ENCODE measurements around the gene POU3F1. TPM values are rescaled to one million over a fixed set of nuclear protein-coding genes. Genes with fewer than 3 reads are reported as not detected.

POU3F1 gene
- polyA plus RNA-seq, 2 of the 4 experiments (the other 2 are of a cell fraction), result not detected

DNA sequence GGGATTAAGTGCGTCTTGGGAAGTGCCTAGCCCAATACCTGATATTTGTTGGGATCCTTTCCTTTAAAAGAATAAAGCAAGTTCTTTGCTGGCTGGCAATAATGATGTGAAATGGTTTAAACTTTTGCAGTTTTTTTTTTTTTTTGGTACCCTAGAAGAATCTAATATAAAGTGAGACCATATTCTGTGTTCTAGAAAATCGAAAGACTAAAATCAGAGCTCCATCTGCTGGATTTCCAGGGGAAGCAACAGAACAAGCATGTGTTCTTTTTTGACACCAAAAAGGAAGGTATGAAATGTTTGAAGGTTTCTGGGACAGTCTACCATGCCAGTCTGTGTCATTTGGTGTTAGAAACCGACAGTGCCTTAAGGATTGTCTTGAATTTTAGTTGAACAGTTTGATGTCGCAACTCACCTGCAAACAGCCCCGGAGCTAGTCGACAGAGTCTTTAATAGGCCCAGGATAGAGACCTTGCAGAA lies 27.7 kb downstream of the POU3F1 start:
- ATAC-seq (peak; percentile 39 to 69; a peak in 4 of 6 replicates), FAIRE-seq (no peak), DNase-seq (ENCODE audit: low read depth in 1 of 2, low spot score in 1 of 2) (no peak)
- Histone ChIP-seq H3K4me2 (no peak overlapping the region), H3K9me3 (no peaks in the 10 kb centered on the region), H3K4me3 (no peak overlapping the region), H3K27ac (no peak overlapping the region), H3K4me1 (peaks cover 25% of the 10 kb centered on the region)
- peak; percentile 46 to 52; a peak in 3 of 5 replicates for TF ChIP-seq RAD21 (conservative IDR thresholded peaks at IDR 0.05 in 1 of 2, IDR thresholded peaks at IDR 0.05 in 1 of 2)
- TF ChIP-seq, protein P1, sequence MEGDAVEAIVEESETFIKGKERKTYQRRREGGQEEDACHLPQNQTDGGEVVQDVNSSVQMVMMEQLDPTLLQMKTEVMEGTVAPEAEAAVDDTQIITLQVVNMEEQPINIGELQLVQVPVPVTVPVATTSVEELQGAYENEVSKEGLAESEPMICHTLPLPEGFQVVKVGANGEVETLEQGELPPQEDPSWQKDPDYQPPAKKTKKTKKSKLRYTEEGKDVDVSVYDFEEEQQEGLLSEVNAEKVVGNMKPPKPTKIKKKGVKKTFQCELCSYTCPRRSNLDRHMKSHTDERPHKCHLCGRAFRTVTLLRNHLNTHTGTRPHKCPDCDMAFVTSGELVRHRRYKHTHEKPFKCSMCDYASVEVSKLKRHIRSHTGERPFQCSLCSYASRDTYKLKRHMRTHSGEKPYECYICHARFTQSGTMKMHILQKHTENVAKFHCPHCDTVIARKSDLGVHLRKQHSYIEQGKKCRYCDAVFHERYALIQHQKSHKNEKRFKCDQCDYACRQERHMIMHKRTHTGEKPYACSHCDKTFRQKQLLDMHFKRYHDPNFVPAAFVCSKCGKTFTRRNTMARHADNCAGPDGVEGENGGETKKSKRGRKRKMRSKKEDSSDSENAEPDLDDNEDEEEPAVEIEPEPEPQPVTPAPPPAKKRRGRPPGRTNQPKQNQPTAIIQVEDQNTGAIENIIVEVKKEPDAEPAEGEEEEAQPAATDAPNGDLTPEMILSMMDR (IDR thresholded peaks at IDR 0.05), result peak; percentile 57
- peak; percentile 30; the same call in 1 of the 3 replicates for TF ChIP-seq SMC3 (IDR thresholded peaks at IDR 0.05)
- no peak for TF ChIP-seq ZFP36 (IDR thresholded peaks at IDR 0.05; ENCODE audit: borderline replicate concordance, partially characterized antibody)
- ChIA-PET CTCF (interaction anchor here (0.6 to 4.4 kb wide), 17 partner anchors 9 to 835 kb away, joined by 3 to 31 read pairs (median 5); partner anchors contain the start of gene SF3A3), POLR2A (no interaction called here)
- WGBS (ENCODE audit: missing lambda C conversion rate), result 57% methylated on average over 6 of the region's 6 CpGs

DNA sequence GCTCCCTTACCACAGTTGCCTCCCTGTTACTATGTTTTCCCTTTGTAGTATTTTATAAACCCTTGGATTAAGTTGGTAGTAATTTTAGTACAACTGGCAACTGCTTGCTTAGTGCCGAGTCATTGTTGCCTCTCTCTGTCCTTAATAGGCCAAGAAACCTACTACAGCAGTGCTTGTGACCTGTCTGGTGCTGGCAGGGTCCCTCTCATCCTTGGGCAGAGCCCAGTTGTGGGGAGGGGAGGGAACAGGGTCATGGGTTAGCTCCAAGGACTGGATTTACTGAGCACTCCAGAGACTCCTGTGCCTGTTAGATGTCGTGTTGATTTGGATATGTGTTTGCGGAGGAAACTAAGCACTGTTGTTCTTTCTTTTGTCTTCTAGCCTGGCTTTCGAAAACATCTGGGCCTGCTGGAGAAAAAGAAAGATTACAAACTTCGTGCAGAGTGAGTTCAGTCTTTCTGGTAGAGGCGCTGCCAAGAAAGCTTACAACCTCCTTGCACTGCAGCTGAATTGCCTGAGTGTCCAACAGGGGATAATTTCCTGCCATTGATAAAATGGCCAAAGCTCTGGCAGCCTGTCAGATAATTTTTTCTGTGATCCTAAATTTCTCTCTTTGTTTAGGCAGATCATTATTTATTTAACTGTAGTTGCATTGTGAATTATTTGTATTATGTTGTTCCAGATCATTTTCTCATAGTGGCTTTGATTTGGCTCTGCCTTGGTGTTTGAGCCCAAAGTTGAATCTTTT lies 30.4 kb downstream of the POU3F1 start:
- WGBS (ENCODE audit: missing lambda C conversion rate), result 65% methylated on average over 6 of the region's 6 CpGs
- H3K9me3 ChIP-seq, result no peaks in the 10 kb centered on the region
- no peak overlapping the region for H3K4me3 ChIP-seq
- ChIA-PET POLR2A (interaction anchor here (0.6 kb wide), 1 partner anchor 240 kb away, joined by 3 read pairs; no protein-coding TSS in a partner anchor), CTCF (interaction anchor here (1.1 to 4.4 kb wide), 4 partner anchors 11 to 819 kb away, joined by 3 to 31 read pairs (median 4); no protein-coding TSS in a partner anchor)
- TF ChIP-seq, protein P2, sequence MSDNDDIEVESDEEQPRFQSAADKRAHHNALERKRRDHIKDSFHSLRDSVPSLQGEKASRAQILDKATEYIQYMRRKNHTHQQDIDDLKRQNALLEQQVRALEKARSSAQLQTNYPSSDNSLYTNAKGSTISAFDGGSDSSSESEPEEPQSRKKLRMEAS (IDR thresholded peaks at IDR 0.05), result no peak
- peak; percentile 21; the same call in 1 of the 2 replicates for TF ChIP-seq NFE2L2 (conservative IDR thresholded peaks at IDR 0.05; ENCODE audit: low read length)
- DNase-seq (ENCODE audit: low read depth in 1 of 2, low spot score in 1 of 2) (no peak), FAIRE-seq (no peak), ATAC-seq (no peak)
- peaks cover 30% of the 10 kb centered on the region for H3K4me1 ChIP-seq
- H3K4me2 ChIP-seq, result peak overlapping the region; percentile 33; the same call in 1 of the 3 replicates
- H3K27ac ChIP-seq, result peak overlapping the region; percentile 58 to 74; a peak in 5 of 6 replicates

DNA sequence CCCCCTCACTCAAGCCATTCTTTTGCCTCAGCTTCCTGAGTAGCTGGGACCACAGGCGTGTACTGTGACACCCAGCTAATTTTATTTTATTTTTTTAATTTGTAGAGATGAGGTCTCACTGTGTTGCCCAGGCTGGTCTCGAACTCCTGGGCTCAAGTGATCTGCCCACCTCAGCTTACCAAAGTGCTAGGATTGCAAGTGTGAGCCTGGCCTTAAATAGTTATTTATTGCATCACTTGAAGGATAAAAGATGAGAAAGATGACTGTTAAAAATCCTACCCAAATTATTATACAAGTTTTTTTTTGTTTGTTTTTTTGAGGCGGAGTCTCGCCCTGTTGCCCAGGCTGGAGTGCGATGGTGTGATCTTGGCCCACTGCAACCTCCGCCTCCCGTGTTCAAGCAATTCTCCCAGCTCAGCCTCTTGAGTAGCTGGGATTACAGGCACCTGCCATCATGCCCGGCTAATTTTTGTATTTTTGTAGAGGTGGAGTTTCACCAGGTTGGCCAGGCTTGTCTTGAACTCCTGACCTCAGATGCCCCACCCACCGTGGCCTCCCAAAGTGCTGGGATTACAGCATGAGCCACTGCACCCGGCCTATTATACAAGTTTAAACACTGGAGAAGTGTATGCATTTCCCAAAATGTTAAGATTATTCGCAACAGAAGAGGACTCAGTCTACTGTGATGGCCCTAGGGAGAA lies 31.7 kb downstream of the POU3F1 start:
- Histone ChIP-seq H3K4me3 (no peak overlapping the region), H3K9me3 (no peaks in the 10 kb centered on the region), H3K4me2 (peak overlapping the region; percentile 99; the same call in 2 of the 3 replicates), H3K4me1 (peaks cover 30% of the 10 kb centered on the region), H3K27ac (peak overlapping the region in 1 of 2 experiments; percentile 74; a peak in 1 of 6 replicates)
- no peak for DNase-seq (ENCODE audit: low read depth in 1 of 2, low spot score in 1 of 2)
- no peak for TF ChIP-seq FOSB (CRISPR knock-in tag; IDR thresholded peaks at IDR 0.05)
- no peak for TF ChIP-seq FOXS1 (CRISPR knock-in tag; IDR thresholded peaks at IDR 0.05)
- TF ChIP-seq POLR2AphosphoS2 (conservative IDR thresholded peaks at IDR 0.05; ENCODE audit: low read length), result no peak
- TF ChIP-seq GATA3 (IDR thresholded peaks at IDR 0.05; ENCODE audit: borderline replicate concordance), result no peak
- TF ChIP-seq TFCP2L1 (CRISPR knock-in tag; IDR thresholded peaks at IDR 0.05), result no peak
- no peak for TF ChIP-seq CBX8 (IDR thresholded peaks at IDR 0.05)
- TF ChIP-seq, protein P1 (IDR thresholded peaks at IDR 0.05), result no peak
- TF ChIP-seq HDAC2 (IDR thresholded peaks at IDR 0.05), result no peak
- TF ChIP-seq ZC3H11A (IDR thresholded peaks at IDR 0.05), result no peak
- TF ChIP-seq, protein P3, sequence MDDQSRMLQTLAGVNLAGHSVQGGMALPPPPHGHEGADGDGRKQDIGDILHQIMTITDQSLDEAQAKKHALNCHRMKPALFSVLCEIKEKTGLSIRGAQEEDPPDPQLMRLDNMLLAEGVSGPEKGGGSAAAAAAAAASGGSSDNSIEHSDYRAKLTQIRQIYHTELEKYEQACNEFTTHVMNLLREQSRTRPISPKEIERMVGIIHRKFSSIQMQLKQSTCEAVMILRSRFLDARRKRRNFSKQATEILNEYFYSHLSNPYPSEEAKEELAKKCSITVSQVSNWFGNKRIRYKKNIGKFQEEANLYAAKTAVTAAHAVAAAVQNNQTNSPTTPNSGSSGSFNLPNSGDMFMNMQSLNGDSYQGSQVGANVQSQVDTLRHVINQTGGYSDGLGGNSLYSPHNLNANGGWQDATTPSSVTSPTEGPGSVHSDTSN (IDR thresholded peaks at IDR 0.05), result no peak
- TF ChIP-seq, protein P4, sequence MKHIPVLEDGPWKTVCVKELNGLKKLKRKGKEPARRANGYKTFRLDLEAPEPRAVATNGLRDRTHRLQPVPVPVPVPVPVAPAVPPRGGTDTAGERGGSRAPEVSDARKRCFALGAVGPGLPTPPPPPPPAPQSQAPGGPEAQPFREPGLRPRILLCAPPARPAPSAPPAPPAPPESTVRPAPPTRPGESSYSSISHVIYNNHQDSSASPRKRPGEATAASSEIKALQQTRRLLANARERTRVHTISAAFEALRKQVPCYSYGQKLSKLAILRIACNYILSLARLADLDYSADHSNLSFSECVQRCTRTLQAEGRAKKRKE (CRISPR knock-in tag; IDR thresholded peaks at IDR 0.05; ENCODE audit: low read depth), result no peak
- TF ChIP-seq, protein P5, sequence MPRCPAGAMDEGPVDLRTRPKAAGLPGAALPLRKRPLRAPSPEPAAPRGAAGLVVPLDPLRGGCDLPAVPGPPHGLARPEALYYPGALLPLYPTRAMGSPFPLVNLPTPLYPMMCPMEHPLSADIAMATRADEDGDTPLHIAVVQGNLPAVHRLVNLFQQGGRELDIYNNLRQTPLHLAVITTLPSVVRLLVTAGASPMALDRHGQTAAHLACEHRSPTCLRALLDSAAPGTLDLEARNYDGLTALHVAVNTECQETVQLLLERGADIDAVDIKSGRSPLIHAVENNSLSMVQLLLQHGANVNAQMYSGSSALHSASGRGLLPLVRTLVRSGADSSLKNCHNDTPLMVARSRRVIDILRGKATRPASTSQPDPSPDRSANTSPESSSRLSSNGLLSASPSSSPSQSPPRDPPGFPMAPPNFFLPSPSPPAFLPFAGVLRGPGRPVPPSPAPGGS (IDR thresholded peaks at IDR 0.05), result no peak
- TF ChIP-seq BHLHE40 (IDR thresholded peaks at IDR 0.05; ENCODE audit: low read depth, low read length), result no peak
- no peak for TF ChIP-seq ZSCAN20 (CRISPR knock-in tag; IDR thresholded peaks at IDR 0.05)
- no peak for TF ChIP-seq MAFK (IDR thresholded peaks at IDR 0.05; ENCODE audit: partially characterized antibody)
- no peak for TF ChIP-seq FOSL2 (IDR thresholded peaks at IDR 0.05)
- TF ChIP-seq FOSL2 (CRISPR knock-in tag; IDR thresholded peaks at IDR 0.05), result no peak
- no peak for TF ChIP-seq HOXA7 (CRISPR knock-in tag; IDR thresholded peaks at IDR 0.05)
- TF ChIP-seq, protein P2 (IDR thresholded peaks at IDR 0.05), result no peak
- no peak for FAIRE-seq
- POLR2A ChIA-PET, result no interaction called here
- CTCF ChIA-PET, result interaction anchor here (1.1 to 2.5 kb wide), 3 partner anchors 12 to 820 kb away, joined by 4 to 13 read pairs (median 11); partner anchors contain the start of gene SF3A3
- 72% methylated on average over 11 of the region's 11 CpGs for WGBS (ENCODE audit: missing lambda C conversion rate)
- no peak for ATAC-seq

All from A549 (cell line).